HEK293T (cell line): ENCODE results near the gene PLEK.

ENCODE experiments used
- ARNT ChIP-seq: fragments of 450-650 bp; IDR thresholded peaks from 2 replicates; pipeline ENCODE4 v1.6.1; 2017; ENCODE audit warnings: mild to moderate bottlenecking
- BHLHE40 ChIP-seq: fragments of 450-650 bp; IDR thresholded peaks from 2 replicates; pipeline ENCODE4 v1.6.1; 2016; ENCODE audit warnings: mild to moderate bottlenecking, moderate library complexity, borderline replicate concordance
- ELF4 ChIP-seq: fragments of 450-650 bp; IDR thresholded peaks from 2 replicates; pipeline ENCODE4 v1.6.1; 2017; ENCODE audit warnings: antibody characterized with exemption
- FOXA1 ChIP-seq: fragments of 450-650 bp; IDR thresholded peaks from 2 replicates; pipeline ENCODE4 v1.6.1; 2016; ENCODE audit warnings: mild to moderate bottlenecking
- FOXK2 ChIP-seq: fragments of 450-650 bp; IDR thresholded peaks from 2 replicates; pipeline ENCODE4 v1.6.1; 2016; ENCODE audit warnings: mild to moderate bottlenecking
- FOXM1 ChIP-seq: fragments of 450-650 bp; IDR thresholded peaks from 2 replicates; pipeline ENCODE4 v1.6.1; 2017; ENCODE audit warnings: mild to moderate bottlenecking, borderline replicate concordance
- HDGF ChIP-seq: fragments of 450-650 bp; IDR thresholded peaks from 2 replicates; pipeline ENCODE4 v1.6.1; 2017; ENCODE audit warnings: antibody characterized with exemption, borderline replicate concordance
- LEF1 ChIP-seq: fragments of 450-650 bp; IDR thresholded peaks from 2 replicates; pipeline ENCODE4 v1.6.1; 2017; ENCODE audit warnings: mild to moderate bottlenecking, borderline replicate concordance
- NFRKB ChIP-seq: fragments of 450-650 bp; IDR thresholded peaks from 2 replicates; pipeline ENCODE4 v1.6.1; 2016; ENCODE audit warnings: mild to moderate bottlenecking, moderate library complexity
- SP1 ChIP-seq: fragments of 450-650 bp; IDR thresholded peaks from 2 replicates; pipeline ENCODE4 v1.6.1; 2017
- SUZ12 ChIP-seq: fragments of 450-650 bp; IDR thresholded peaks from 2 replicates; pipeline ENCODE4 v1.6.1; 2016; ENCODE audit warnings: mild to moderate bottlenecking
- TARDBP ChIP-seq: fragments of 450-650 bp; IDR thresholded peaks from 2 replicates; pipeline ENCODE4 v1.6.1; 2016
- ZNF384 ChIP-seq: fragments of 450-650 bp; IDR thresholded peaks from 2 replicates; pipeline ENCODE4 v1.6.1; 2016
- TF ChIP-seq, protein P1 (sequence below): fragments of 450-650 bp; IDR thresholded peaks from 2 replicates; pipeline ENCODE4 v1.6.1; 2016

DNA sequence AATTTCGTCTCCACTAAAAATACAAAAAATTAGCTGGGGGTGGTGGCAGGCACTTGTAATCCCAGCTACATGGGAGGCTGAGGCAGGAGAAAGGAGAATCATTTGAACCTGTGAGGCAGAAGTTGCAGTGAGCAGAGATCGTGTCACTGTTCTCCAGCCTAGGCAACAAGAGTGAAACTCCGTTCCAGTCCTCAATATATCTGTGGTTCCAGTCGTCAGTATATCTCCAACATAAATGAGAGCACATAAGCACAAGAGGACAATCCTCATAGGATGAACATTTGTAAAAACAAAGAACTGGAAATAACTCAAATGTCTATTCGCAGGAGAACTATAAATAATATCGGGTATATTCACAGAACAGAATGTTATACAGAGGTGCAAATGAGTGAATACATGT, 13.1 kb upstream of the PLEK start:
- TF ChIP-seq FOXM1: no peak
- TF ChIP-seq SUZ12: no peak
- TF ChIP-seq TARDBP: no peak
- no peak for TF ChIP-seq BHLHE40
- TF ChIP-seq ELF4: no peak
- no peak for TF ChIP-seq ZNF384
- TF ChIP-seq, protein P1, sequence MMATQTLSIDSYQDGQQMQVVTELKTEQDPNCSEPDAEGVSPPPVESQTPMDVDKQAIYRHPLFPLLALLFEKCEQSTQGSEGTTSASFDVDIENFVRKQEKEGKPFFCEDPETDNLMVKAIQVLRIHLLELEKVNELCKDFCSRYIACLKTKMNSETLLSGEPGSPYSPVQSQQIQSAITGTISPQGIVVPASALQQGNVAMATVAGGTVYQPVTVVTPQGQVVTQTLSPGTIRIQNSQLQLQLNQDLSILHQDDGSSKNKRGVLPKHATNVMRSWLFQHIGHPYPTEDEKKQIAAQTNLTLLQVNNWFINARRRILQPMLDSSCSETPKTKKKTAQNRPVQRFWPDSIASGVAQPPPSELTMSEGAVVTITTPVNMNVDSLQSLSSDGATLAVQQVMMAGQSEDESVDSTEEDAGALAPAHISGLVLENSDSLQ: no peak
- TF ChIP-seq FOXK2: no peak
- TF ChIP-seq FOXA1: no peak
- no peak for TF ChIP-seq HDGF
- no peak for TF ChIP-seq SP1
- TF ChIP-seq ARNT: no peak
- TF ChIP-seq NFRKB: no peak
- no peak for TF ChIP-seq LEF1
